ENCODE results near the gene SERPINB11. TPM values are rescaled to one million over a fixed set of nuclear protein-coding genes. Genes with fewer than 3 reads are reported as not detected.

Gene SERPINB11
- total and polyA plus RNA-seq, 4 donors, result 0.47 TPM; not detected in 3

DNA sequence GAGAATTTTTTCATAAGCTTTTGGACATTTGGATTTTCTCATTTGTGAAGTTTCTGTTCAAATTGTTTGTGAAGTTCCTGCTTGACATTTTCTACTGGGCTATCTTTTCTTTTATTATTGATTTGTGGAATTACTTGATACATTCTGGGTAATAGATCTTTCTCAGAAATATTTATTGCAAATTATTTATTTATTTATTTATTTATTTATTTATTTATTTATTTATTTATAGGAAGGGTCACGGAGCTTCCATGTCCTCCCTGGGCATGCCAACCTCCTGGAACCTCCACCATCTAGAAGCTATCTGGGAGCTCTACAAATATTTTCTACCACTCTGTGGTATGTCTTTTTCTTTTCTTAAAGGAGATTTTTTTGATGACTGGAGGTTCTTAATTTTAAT is 46.7 kb downstream of the SERPINB11 start:
- TF ChIP-seq TAF1 (conservative IDR thresholded peaks at IDR 0.05) (no peak), NR2F2 (IDR thresholded peaks at IDR 0.05) (no peak), EGR1 (IDR thresholded peaks at IDR 0.05; ENCODE audit: low read depth in 2 of 2) (no peak), SP1 (IDR thresholded peaks at IDR 0.05) (no peak), HNF4G (IDR thresholded peaks at IDR 0.05) (no peak), YY1 (IDR thresholded peaks at IDR 0.05) (no peak), JUND (IDR thresholded peaks at IDR 0.05) (no peak)
- TF ChIP-seq, protein P1, sequence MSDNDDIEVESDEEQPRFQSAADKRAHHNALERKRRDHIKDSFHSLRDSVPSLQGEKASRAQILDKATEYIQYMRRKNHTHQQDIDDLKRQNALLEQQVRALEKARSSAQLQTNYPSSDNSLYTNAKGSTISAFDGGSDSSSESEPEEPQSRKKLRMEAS (IDR thresholded peaks at IDR 0.05), result no peak
- TF ChIP-seq, protein P2, sequence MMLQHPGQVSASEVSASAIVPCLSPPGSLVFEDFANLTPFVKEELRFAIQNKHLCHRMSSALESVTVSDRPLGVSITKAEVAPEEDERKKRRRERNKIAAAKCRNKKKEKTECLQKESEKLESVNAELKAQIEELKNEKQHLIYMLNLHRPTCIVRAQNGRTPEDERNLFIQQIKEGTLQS (IDR thresholded peaks at IDR 0.05), result no peak

DNA sequence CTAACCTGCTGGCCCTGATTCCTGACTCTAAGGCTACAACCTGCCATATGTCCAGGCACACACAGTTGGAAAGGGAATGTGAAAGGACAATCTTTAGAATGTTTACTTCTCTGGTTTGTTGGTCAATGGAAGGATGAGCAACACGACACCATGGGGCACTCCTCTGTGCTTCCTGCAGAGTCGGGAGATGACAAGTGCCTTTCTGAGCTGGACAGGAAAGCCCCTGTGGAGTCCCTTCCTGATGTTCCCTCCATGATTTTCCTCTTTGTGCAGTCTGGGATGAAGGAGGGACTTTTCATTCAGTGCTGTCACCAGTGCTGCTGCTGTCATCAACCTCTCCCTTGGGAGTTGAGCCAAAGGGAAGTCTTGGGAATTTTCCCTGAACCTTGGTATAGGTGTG is 49.9 kb downstream of the SERPINB11 start:
- Histone ChIP-seq H3K27me3 (ENCODE audit: control insufficient read depth in 4 of 4, insufficient read depth in 4 of 4, low read length in 3 of 4) (no peaks in the 10 kb centered on the region), H3K9me3 (ENCODE audit: control insufficient read depth in 4 of 4, low read length in 3 of 4) (no peaks in the 10 kb centered on the region), H3K9ac (ENCODE audit: low read depth in 1 of 2, low read length in 2 of 2) (no peak overlapping the region), H3K4me3 (ENCODE audit: low read depth in 1 of 3, low read length in 3 of 3) (no peak overlapping the region), H3K4me1 (ENCODE audit: control insufficient read depth in 4 of 4, insufficient read depth in 4 of 4, low read length in 3 of 4) (no peaks in the 10 kb centered on the region), H3K27ac (ENCODE audit: low read depth in 1 of 2, low read length in 2 of 2) (no peak overlapping the region), H3K36me3 (ENCODE audit: control insufficient read depth in 4 of 4, insufficient read depth in 3 of 4, low read depth in 1 of 4, low read length in 3 of 4) (no peaks in the 10 kb centered on the region)
- 74% methylated on average over 2 of the region's 2 CpGs for WGBS
- TF ChIP-seq, protein P1 (IDR thresholded peaks at IDR 0.05), result no peak
- TF ChIP-seq GABPA (IDR thresholded peaks at IDR 0.05 in 1 of 2, conservative IDR thresholded peaks at IDR 0.05 in 1 of 2), result no peak
- no peak for TF ChIP-seq HNF4A (conservative IDR thresholded peaks at IDR 0.05)
- TF ChIP-seq, protein P2 (IDR thresholded peaks at IDR 0.05), result no peak
- no peak for TF ChIP-seq EGR1 (IDR thresholded peaks at IDR 0.05; ENCODE audit: low read depth in 2 of 2)
- TF ChIP-seq FOXA2 (IDR thresholded peaks at IDR 0.05), result no peak
- TF ChIP-seq, protein P3, sequence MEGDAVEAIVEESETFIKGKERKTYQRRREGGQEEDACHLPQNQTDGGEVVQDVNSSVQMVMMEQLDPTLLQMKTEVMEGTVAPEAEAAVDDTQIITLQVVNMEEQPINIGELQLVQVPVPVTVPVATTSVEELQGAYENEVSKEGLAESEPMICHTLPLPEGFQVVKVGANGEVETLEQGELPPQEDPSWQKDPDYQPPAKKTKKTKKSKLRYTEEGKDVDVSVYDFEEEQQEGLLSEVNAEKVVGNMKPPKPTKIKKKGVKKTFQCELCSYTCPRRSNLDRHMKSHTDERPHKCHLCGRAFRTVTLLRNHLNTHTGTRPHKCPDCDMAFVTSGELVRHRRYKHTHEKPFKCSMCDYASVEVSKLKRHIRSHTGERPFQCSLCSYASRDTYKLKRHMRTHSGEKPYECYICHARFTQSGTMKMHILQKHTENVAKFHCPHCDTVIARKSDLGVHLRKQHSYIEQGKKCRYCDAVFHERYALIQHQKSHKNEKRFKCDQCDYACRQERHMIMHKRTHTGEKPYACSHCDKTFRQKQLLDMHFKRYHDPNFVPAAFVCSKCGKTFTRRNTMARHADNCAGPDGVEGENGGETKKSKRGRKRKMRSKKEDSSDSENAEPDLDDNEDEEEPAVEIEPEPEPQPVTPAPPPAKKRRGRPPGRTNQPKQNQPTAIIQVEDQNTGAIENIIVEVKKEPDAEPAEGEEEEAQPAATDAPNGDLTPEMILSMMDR (IDR thresholded peaks at IDR 0.05; ENCODE audit: low read depth, low read length, missing input control), result no peak
- TF ChIP-seq NR2F2 (IDR thresholded peaks at IDR 0.05), result no peak
- no peak for TF ChIP-seq SP1 (IDR thresholded peaks at IDR 0.05)
- TF ChIP-seq, protein P4, sequence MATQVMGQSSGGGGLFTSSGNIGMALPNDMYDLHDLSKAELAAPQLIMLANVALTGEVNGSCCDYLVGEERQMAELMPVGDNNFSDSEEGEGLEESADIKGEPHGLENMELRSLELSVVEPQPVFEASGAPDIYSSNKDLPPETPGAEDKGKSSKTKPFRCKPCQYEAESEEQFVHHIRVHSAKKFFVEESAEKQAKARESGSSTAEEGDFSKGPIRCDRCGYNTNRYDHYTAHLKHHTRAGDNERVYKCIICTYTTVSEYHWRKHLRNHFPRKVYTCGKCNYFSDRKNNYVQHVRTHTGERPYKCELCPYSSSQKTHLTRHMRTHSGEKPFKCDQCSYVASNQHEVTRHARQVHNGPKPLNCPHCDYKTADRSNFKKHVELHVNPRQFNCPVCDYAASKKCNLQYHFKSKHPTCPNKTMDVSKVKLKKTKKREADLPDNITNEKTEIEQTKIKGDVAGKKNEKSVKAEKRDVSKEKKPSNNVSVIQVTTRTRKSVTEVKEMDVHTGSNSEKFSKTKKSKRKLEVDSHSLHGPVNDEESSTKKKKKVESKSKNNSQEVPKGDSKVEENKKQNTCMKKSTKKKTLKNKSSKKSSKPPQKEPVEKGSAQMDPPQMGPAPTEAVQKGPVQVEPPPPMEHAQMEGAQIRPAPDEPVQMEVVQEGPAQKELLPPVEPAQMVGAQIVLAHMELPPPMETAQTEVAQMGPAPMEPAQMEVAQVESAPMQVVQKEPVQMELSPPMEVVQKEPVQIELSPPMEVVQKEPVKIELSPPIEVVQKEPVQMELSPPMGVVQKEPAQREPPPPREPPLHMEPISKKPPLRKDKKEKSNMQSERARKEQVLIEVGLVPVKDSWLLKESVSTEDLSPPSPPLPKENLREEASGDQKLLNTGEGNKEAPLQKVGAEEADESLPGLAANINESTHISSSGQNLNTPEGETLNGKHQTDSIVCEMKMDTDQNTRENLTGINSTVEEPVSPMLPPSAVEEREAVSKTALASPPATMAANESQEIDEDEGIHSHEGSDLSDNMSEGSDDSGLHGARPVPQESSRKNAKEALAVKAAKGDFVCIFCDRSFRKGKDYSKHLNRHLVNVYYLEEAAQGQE (IDR thresholded peaks at IDR 0.05), result no peak
- TF ChIP-seq, protein P5, sequence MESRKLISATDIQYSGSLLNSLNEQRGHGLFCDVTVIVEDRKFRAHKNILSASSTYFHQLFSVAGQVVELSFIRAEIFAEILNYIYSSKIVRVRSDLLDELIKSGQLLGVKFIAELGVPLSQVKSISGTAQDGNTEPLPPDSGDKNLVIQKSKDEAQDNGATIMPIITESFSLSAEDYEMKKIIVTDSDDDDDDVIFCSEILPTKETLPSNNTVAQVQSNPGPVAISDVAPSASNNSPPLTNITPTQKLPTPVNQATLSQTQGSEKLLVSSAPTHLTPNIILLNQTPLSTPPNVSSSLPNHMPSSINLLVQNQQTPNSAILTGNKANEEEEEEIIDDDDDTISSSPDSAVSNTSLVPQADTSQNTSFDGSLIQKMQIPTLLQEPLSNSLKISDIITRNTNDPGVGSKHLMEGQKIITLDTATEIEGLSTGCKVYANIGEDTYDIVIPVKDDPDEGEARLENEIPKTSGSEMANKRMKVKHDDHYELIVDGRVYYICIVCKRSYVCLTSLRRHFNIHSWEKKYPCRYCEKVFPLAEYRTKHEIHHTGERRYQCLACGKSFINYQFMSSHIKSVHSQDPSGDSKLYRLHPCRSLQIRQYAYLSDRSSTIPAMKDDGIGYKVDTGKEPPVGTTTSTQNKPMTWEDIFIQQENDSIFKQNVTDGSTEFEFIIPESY (IDR thresholded peaks at IDR 0.05), result no peak
- TF ChIP-seq FOXA1 (IDR thresholded peaks at IDR 0.05), result no peak
- TF ChIP-seq JUND (IDR thresholded peaks at IDR 0.05), result no peak
- TF ChIP-seq RAD21 (IDR thresholded peaks at IDR 0.05), result no peak
- no peak for DNase-seq (ENCODE audit: low spot score)

More for the DNA sequence above, 46.7 kb downstream of the SERPINB11 start:
- DNase-seq (ENCODE audit: low spot score), result no peak
- H3K36me3 ChIP-seq (ENCODE audit: control insufficient read depth in 4 of 4, insufficient read depth in 3 of 4, low read depth in 1 of 4, low read length in 3 of 4), result no peaks in the 10 kb centered on the region
- H3K27ac ChIP-seq (ENCODE audit: low read depth in 1 of 2, low read length in 2 of 2), result no peak overlapping the region
- H3K9me3 ChIP-seq (ENCODE audit: control insufficient read depth in 4 of 4, low read length in 3 of 4), result no peaks in the 10 kb centered on the region
- no peaks in the 10 kb centered on the region for H3K4me1 ChIP-seq (ENCODE audit: control insufficient read depth in 4 of 4, insufficient read depth in 4 of 4, low read length in 3 of 4)
- H3K9ac ChIP-seq (ENCODE audit: low read depth in 1 of 2, low read length in 2 of 2), result no peak overlapping the region
- WGBS, result 75% methylated on average over 1 of the region's 1 CpG
- H3K27me3 ChIP-seq (ENCODE audit: control insufficient read depth in 4 of 4, insufficient read depth in 4 of 4, low read length in 3 of 4), result no peaks in the 10 kb centered on the region
- no peak overlapping the region for H3K4me3 ChIP-seq (ENCODE audit: low read depth in 1 of 3, low read length in 3 of 3)
